ENCODE data around the gene XPO6. TPM values are rescaled to one million over a fixed set of nuclear protein-coding genes. Genes with fewer than 3 reads are reported as not detected.

Gene XPO6
- total RNA-seq, 1 donor from 2014 or later: 25.2 TPM

- no peak for DNase-seq
- intact Hi-C loops (cut with DNase I): no loop called here
- ATAC-seq (ENCODE audit: poor library complexity): no peak
These were observed 108.1 kb downstream of the XPO6 start for GRCh38 chr16:28103516-28104170.

GRCh38 chr16:28101533-28101890, 110.3 kb downstream of the XPO6 start:
- ATAC-seq (ENCODE audit: poor library complexity): no peak
- intact Hi-C loops (cut with DNase I): no loop called here
- no peak for DNase-seq

GRCh38 chr16:28100810-28101532, 110.8 kb downstream of the XPO6 start:
- intact Hi-C loops (cut with DNase I): no loop called here
- no peak for ATAC-seq (ENCODE audit: poor library complexity)
- DNase-seq: no peak

- intact Hi-C loops (cut with DNase I): no loop called here
- DNase-seq: no peak
- no peak for ATAC-seq (ENCODE audit: poor library complexity)
These were observed 112.5 kb downstream of the XPO6 start for GRCh38 chr16:28098959-28099945.

- intact Hi-C loops (cut with DNase I): no loop called here
- ATAC-seq (ENCODE audit: poor library complexity): no peak
- no peak for DNase-seq
These were observed 113.4 kb downstream of the XPO6 start for GRCh38 chr16:28098171-28098958.

GRCh38 chr16:28096983-28097899, 114.5 kb downstream of the XPO6 start:
- no peak for ATAC-seq (ENCODE audit: poor library complexity)
- intact Hi-C loops (cut with DNase I): no loop called here
- no peak for DNase-seq

GRCh38 chr16:28093385-28093725, 118.4 kb downstream of the XPO6 start:
- DNase-seq (no peak), ATAC-seq (ENCODE audit: poor library complexity) (no peak)
- intact Hi-C loops (cut with DNase I): no loop called here

- intact Hi-C loops (cut with DNase I): no loop called here
- no peak for DNase-seq
- no peak for ATAC-seq (ENCODE audit: poor library complexity)
These were observed 118.9 kb downstream of the XPO6 start for GRCh38 chr16:28092721-28093384.

GRCh38 chr16:28091656-28092055, 120.1 kb downstream of the XPO6 start:
- intact Hi-C loops (cut with DNase I): no loop called here
- ATAC-seq (ENCODE audit: poor library complexity) (no peak), DNase-seq (no peak)

- DNase-seq (no peak), ATAC-seq (ENCODE audit: poor library complexity) (no peak)
- intact Hi-C loops (cut with DNase I): no loop called here
These were observed 121.0 kb downstream of the XPO6 start for GRCh38 chr16:28090646-28091377.

- DNase-seq: no peak
- ATAC-seq (ENCODE audit: poor library complexity): no peak
- intact Hi-C loops (cut with DNase I): no loop called here
These were observed 121.8 kb downstream of the XPO6 start for GRCh38 chr16:28089992-28090365.

GRCh38 chr16:28089205-28089991, 122.4 kb downstream of the XPO6 start:
- DNase-seq (no peak), ATAC-seq (ENCODE audit: poor library complexity) (no peak)
- intact Hi-C loops (cut with DNase I): no loop called here

GRCh38 chr16:28087675-28088300, 124.0 kb downstream of the XPO6 start:
- intact Hi-C loops (cut with DNase I): no loop called here
- ATAC-seq (ENCODE audit: poor library complexity): no peak
- no peak for DNase-seq

- ATAC-seq (ENCODE audit: poor library complexity): no peak
These were observed 124.6 kb downstream of the XPO6 start for GRCh38 chr16:28087140-28087660.

More at GRCh38 chr16:28087140-28087660, 124.6 kb downstream of the XPO6 start:
- no peak for DNase-seq
- intact Hi-C loops (cut with DNase I): no loop called here
